ENCODE measurements around the gene DMC1. TPM values are rescaled to one million over a fixed set of nuclear protein-coding genes. Genes with fewer than 3 reads are reported as not detected.

DMC1 gene
- total RNA-seq, 1 experiment from 2014 or later: 6.8 TPM

GRCh38 chr22:38614332-38615063, 44.5 kb upstream of the DMC1 start:
- H4K5ac ChIP-seq (ENCODE audit: insufficient read length, low read depth, low read length): no peak overlapping the region
- no peak for TF ChIP-seq CTCF (conservative IDR thresholded peaks at IDR 0.05)

More at GRCh38 chr22:38614332-38615063, 44.5 kb upstream of the DMC1 start:
- Histone ChIP-seq H4K91ac (ENCODE audit: insufficient read length, low read depth, low read length) (no peak overlapping the region), H2BK5ac (ENCODE audit: insufficient read length, low read length) (no peak overlapping the region), H3K23ac (ENCODE audit: insufficient read length, low read depth, low read length) (no peak overlapping the region), H4K20me1 (ENCODE audit: control insufficient read depth, insufficient read depth, insufficient read length) (no peaks in the 10 kb centered on the region), H3K56ac (ENCODE audit: insufficient read length, low read depth, low read length) (no peak overlapping the region), H3K9ac (ENCODE audit: extremely low read depth, insufficient read length, low read length) (no peak overlapping the region), H2BK120ac (ENCODE audit: low read depth, low read length, poor library complexity, severe bottlenecking) (no peak overlapping the region), H3K79me2 (ENCODE audit: insufficient read depth, low read length) (no peaks in the 10 kb centered on the region), H3K23me2 (ENCODE audit: insufficient read length, low read depth, low read length, poor library complexity, severe bottlenecking) (no peaks in the 10 kb centered on the region), H2AK5ac (ENCODE audit: insufficient read length, low read length) (no peak overlapping the region), H2AFZ (ENCODE audit: low read length) (no peak overlapping the region), H3T11ph (ENCODE audit: low read length) (no peak overlapping the region), H2BK15ac (ENCODE audit: low read depth, low read length) (no peak overlapping the region), H2BK20ac (ENCODE audit: low read depth, low read length, poor library complexity, severe bottlenecking) (no peak overlapping the region), H3K79me1 (ENCODE audit: insufficient read depth, low read depth, low read length, poor library complexity, severe bottlenecking) (no peaks in the 10 kb centered on the region), H3K4me1 (ENCODE audit: insufficient read depth, low read length) (0 out of 2 replicates have a peak, but pooled peaks cover 2% of the 10 kb centered on the region), H3K9me3 (ENCODE audit: control insufficient read depth, low read depth, low read length) (peaks cover 8% of the 10 kb centered on the region), H2BK12ac (ENCODE audit: insufficient read length, low read depth, low read length) (no peak overlapping the region), H3K4ac (ENCODE audit: low read depth, low read length) (no peak overlapping the region), H3K4me2 (ENCODE audit: insufficient read depth, insufficient read length, low read length) (no peak overlapping the region), H4K8ac (replicated peaks; ENCODE audit: insufficient read length, low read depth, low read length) (no peak overlapping the region), H3K27me3 (ENCODE audit: insufficient read depth, low read length) (no peaks in the 10 kb centered on the region; the same call in 1 of the 2 replicates), H3K14ac (ENCODE audit: insufficient read depth, low read length) (no peak overlapping the region), H3K18ac (ENCODE audit: insufficient read length, low read depth, low read length) (no peak overlapping the region), H3K27ac (ENCODE audit: insufficient read length, low read depth, low read length) (no peak overlapping the region)
- DNase-seq: no peak
- WGBS (ENCODE audit: extremely low coverage, insufficient read length, low lambda C conversion rate): no CpG with 5 or more reads among the region's 4 CpGs
- H3K4me1 Mint-ChIP-seq: peaks cover 8 to 14% of the 10 kb centered on the region in 2 experiments
- no peak overlapping the region for H3K27ac Mint-ChIP-seq
- H3K4me3 Mint-ChIP-seq: no peak overlapping the region
- peaks cover 6 to 10% of the 10 kb centered on the region in 2 experiments; a peak in 4 of 5 replicates for H3K9me3 Mint-ChIP-seq
- peaks cover 25 to 48% (median 37%) of the 10 kb centered on the region in 3 experiments; a peak in 6 of 7 replicates for H3K36me3 Mint-ChIP-seq (ENCODE audit: insufficient read depth in 1 of 3, low read depth in 3 of 3)
- H3K27me3 Mint-ChIP-seq (ENCODE audit: low read depth): peaks cover 2% of the 10 kb centered on the region; the same call in 1 of the 2 replicates
